ENCODE measurements around the gene FAAP100.
"Not testable (repeated sequence)": the region's sequence is repeated elsewhere in the genome, so short reads cannot be mapped to it uniquely, and the experiment has no call there.

Gene FAAP100

GRCh38 chr17:81537343-81537855 lies 14.8 kb downstream of the FAAP100 start:
- no peak for DNase-seq

GRCh38 chr17:81536299-81537290 lies 15.6 kb downstream of the FAAP100 start:
- no peak for DNase-seq

GRCh38 chr17:81535480-81536298 lies 16.5 kb downstream of the FAAP100 start:
- no peak for DNase-seq

GRCh38 chr17:81535007-81535328 lies 17.2 kb downstream of the FAAP100 start:
- no peak for DNase-seq

GRCh38 chr17:81534157-81535006 lies 17.8 kb downstream of the FAAP100 start:
- DNase-seq: no peak

GRCh38 chr17:81533339-81534141 lies 18.6 kb downstream of the FAAP100 start:
- DNase-seq: no peak

GRCh38 chr17:81532490-81533287 lies 19.5 kb downstream of the FAAP100 start:
- DNase-seq: no peak

- not testable (repeated sequence) for DNase-seq
These were observed 20.2 kb downstream of the FAAP100 start for GRCh38 chr17:81531998-81532404.

GRCh38 chr17:81531013-81531412 lies 21.1 kb downstream of the FAAP100 start:
- not testable (repeated sequence) for DNase-seq

- no peak for DNase-seq
These were observed 22.7 kb downstream of the FAAP100 start for GRCh38 chr17:81529437-81529803.

GRCh38 chr17:81528651-81529436 lies 23.3 kb downstream of the FAAP100 start:
- DNase-seq: no peak

GRCh38 chr17:81528384-81528650 lies 23.8 kb downstream of the FAAP100 start:
- DNase-seq: no peak

- no peak for DNase-seq
These were observed 24.4 kb downstream of the FAAP100 start, which contains the start of gene FSCN2 for GRCh38 chr17:81527591-81528383. FSCN2 (plus strand) TSS chr17:81528377; CDS start chr17:81528532, 155 bp downstream.

- DNase-seq: no peak
These were observed 25.2 kb downstream of the FAAP100 start for GRCh38 chr17:81526662-81527571.

GRCh38 chr17:81524865-81525159 lies 27.3 kb downstream of the FAAP100 start:
- no peak for DNase-seq

GRCh38 chr17:81524039-81524864 lies 27.9 kb downstream of the FAAP100 start:
- no peak for DNase-seq

- DNase-seq: no peak
These were observed 28.6 kb downstream of the FAAP100 start for GRCh38 chr17:81523402-81524038.

Measured in fibroblast of upper back skin (primary cell).